IPS DF 19.7 (cell line): ENCODE measurements around the gene KRT78.

Source experiments
- DNase-seq: peaks from one replicate; pipeline ENCODE4 v3.0.0-alpha.2; 2013; ENCODE audit warnings: low read depth, low spot score

The KRT78 gene

DNA sequence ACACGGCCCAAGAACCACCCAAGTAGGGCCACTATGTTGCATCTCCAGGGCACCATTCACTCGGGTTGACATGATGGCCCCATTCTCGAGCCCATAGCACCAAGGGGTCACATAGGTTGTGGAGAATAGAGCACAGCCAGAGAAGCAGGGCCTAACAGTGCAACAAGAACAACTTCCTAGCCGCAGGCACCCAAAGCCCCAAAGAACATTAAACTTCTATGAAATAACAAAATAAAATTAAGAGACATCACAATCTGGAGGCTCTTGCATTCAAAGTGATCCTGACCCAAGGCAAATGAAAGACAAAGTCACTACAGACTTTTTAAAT is 36.8 kb downstream of the KRT78 start:
- no peak for DNase-seq

DNA sequence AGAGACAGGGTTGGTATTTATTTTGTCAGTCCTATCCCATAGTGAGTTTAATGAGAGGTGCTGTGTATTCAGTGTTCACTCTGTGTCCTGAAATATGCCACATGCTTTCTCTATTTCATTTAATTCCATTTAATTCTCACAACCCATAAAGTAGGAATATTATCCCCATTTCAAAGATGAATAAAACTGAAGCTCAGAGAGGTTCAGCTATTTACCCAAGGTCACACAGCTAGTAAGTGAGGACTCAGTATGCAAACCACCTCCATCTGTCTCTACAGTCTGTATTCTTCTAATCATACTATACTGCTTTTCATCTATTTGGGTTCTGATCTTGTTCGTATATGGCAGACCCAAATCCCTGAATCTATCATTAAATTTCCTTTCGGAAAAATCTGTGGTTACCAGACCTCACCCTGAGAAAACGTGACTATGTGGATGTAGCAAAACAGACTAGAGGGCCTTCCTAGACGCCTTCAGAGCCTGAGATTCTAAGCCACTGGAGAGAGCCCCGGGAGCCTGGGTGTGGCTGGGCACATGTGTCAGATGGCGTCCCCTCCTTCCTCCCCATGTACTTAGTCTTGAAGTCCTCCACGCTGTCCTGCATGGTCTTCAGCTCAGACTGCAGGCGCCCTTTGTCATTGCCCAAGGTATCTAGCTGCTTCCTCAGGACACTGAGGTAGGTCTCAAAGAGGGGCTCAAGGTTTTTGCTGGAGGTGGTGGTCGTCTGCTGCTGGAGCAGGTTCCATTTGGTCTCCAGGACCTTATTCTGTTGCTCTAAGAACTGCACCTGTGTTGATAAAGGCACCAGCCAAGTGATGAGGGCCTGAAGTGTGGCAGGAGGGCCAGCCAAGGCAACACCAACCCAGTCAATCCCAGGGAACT is 37.4 kb downstream of the KRT78 start:
- DNase-seq, result no peak

DNA sequence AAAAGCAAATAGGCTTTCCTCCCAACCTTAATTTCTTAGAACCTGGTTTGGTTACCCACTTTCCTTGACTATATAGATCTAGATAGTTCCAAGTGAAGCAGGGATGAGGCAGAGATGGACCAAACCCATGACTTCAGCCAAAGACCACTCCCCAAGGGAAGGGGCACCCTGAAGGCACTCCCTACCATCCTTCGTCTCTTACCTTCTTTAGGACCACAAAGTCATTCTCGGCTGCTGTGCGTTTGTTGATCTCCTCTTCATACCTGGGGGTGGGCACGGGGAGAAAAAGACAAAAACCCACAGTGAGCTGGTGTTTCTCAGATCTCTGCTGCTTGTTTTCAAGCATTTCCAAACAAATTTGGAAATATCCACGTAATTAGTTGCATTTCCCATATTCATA is 38.2 kb downstream of the KRT78 start:
- DNase-seq, result no peak

DNA sequence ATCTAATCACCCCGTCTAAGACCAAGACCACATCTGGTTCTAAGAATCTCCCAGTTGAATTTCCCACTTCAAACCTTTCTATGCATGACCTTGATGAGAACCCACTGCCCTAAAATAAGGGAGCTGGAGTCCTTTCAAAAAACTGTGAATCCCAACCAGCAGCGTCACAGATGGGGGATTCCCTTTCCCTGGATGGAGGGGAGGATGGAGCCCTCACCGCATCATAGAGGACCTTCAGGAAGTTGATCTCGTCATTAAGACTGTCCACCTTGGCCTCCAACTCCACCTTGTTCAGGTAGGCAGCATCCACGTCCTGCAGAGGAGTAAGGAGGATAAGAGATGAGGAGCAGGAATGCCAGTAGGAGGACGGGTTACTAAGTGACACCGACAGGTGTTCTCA is 39.6 kb downstream of the KRT78 start:
- DNase-seq, result no peak

DNA sequence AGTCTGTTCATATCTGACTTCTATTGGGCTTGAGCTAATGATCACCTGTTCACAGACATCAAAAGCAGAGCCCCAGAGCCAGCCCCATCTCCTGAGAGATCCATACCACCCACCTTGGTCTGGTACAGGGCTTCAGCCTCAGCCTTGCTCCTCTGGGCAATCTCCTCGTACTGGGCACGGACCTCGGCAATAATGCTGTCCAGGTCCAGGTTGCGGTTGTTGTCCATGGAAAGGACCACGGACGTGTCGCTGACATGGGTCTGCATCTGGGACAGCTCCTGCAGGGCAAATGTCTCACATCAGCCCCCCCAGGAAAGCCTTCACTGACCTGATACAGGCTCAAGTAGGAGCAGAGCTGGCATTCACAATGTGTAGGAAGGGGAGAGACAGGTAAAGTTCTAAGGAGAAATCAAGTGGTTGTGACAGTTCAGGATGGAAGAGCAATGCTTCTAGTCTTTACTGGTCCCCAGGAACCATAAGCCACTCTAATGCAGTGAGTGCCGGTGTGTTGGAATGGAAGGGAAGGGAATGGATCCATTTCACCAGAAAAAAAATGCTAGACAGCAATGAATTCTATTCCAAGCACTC is 40.1 kb downstream of the KRT78 start:
- no peak for DNase-seq

DNA sequence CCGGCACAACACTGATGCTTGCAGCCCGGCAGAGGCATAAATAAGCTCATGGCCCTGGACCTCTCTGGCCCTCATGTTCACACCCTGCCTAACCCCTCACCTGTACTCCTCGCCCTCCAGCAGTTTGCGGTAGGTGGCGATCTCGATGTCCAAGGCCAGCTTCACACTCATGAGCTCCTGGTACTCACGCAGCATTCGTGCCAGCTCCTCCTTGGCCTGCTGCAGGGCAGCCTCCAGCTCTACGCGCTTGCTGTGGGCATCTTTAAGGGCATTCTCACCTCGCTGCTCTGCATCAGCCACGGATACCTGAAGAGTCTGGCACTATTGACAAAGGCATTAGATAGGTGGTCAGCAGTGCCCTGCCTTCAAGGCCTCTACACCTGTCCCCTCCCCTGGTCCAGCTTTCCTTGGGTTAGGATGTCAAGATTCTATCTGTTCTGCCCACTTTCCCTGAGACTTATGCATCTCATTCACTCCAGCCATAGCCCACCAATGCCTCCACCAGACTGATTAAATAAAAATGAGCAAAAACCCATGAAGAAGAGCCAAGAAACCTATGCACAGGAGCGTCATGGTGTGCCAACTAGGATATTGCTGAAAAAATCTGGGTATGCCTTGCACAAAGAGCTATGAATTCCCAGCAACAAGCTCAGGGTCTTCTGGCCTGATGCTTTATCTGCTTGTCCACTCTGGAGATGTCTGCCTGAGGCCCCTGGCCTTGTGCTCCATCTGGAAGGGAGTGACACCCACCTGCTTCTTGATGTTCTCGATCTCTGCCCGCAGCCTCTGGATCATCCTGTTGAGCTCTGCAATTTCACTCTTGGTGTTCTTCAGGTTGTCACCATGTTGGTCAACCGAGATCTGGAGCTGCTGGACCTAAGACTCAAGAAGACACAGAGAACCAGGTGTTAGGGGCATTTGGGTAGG is 41.0 kb downstream of the KRT78 start:
- DNase-seq, result no peak

DNA sequence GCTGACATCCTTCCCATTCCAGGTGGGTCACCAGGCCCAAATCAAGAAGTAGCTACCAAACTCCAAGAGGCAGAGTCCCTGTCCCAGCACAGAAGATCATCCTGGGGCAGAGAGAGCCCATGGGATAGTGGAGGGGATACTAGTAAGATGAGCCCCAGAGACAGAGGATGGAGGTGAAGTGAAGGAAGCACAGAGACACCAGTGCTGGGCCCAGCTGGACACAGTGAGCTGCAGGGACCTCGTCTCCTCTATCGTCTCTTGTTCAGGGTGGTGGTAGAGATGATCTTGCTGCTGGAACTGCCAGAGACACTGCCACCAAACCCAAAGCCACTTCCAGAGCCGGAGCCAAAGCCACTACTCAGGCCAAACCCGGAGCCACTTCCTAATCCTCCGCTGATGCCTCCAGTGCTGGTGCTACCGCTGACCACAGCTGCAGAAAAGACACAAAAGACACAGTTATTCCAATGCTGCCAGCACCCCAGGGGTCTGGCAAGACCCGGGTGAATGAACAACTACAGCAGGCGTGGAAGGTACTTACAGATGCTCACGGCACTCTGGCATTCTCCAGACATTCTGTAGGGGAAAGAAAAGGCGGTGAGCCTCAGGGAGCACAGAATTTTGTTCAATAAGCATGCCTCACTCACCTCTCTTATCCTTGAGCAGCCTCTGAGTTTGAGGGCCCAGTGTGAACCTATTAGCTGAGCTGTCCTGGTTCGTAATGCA is 41.8 kb downstream of the KRT78 start:
- DNase-seq, result no peak

DNA sequence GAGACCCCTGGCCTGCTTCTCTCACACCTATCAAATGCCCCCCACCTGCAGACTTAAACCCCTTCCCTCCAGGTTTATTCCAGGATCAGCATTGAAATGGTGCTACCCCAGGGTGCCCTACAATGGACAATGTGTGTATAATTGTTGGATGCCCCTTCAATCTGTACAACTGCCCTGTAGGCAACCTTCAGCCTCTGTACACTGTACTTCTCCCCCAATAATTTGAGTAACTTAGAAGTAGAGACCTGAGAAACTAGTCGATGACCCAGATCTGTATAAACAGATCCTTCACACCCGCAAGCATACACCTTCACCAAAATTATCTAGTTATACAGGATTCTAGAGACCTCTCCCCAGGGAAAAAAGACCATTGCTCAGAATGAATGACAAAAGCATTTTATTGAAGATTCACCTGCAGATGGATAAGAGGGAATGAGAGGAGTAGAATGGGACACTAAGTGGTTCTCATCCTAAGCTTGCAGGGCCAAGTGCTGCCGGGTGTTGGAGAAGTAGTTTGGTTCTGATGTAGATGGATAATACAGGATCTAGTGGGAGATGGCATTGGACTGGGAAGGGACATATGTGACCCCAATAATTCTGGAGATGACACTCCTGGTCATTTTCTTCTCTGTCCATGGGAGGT is 42.5 kb downstream of the KRT78 start:
- no peak for DNase-seq

DNA sequence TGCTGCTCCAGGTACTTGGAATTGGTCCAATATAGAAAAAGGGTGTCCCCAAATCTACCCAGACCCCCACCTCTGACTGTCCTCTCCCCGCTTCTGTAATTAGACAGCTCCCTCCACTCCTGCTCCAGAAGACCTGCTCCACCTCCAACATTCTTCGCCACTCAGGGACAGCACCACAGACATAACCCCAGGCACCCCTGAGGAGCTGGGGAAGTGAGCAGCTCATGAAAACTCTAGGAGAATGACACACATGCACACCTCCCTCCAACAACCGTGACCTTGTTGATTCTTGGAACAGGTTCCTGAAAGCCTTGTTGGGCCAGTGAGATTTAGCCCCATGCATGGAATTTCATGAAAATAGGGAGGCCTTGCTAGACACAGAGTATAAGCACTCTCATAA is 43.1 kb downstream of the KRT78 start:
- DNase-seq, result no peak

DNA sequence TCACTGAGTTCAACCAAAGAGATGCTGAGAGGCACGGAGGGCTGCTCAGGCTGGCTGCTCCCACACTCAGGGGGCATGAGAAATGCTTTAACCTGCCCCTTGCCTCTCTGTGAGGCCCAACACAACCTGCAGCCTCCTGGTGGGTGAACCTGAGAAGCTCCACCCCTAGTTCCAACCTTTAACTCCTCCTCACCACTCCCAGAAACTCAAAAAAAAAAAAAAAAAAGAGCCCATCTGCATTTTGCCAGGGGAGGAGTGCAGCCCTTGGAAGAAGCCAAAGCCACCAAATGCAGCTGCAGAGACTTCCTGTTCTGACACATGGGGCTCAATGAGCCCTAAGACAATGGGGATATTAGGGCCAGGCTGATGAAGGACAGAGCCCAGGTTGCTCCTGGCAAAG is 43.8 kb downstream of the KRT78 start:
- peak; percentile 38 for DNase-seq

DNA sequence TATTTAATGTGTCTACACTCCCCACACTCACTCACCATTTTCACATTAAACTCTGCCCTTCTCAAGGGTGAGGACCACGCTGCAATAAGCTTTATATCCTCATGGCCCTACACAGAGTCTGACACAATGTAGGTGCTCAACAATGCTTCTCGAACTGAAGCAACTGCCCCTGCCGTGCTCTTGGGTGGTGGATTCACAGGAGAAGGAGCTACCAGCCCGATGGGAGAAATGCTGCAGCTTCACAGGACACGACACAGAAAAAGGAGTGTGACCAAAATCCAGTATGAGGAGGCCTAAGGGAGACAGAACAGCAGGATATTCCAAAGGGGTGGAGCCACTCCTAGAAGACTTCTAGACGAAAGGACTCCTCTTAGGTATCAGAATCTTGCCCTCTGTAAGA is 46.4 kb downstream of the KRT78 start:
- no peak for DNase-seq

DNA sequence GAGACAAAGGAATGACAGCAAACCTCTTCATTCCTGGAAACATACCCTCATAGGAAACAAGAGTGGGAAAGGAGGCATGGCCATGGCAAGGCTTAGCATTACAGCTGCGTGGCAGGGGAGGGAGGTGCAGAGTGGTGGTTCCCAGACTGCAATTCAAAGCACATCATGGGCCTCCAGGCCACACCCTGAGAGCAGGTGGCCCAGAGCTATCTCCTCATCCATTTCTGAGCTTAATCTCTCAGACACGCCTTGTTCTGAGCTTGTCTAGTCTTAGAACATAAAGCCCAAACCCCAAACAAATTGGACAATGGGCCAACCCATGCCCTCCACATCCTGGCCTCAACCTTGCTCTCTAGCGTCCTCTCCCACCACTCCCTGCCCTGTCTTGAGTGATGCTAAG is 47.0 kb downstream of the KRT78 start:
- no peak for DNase-seq

DNA sequence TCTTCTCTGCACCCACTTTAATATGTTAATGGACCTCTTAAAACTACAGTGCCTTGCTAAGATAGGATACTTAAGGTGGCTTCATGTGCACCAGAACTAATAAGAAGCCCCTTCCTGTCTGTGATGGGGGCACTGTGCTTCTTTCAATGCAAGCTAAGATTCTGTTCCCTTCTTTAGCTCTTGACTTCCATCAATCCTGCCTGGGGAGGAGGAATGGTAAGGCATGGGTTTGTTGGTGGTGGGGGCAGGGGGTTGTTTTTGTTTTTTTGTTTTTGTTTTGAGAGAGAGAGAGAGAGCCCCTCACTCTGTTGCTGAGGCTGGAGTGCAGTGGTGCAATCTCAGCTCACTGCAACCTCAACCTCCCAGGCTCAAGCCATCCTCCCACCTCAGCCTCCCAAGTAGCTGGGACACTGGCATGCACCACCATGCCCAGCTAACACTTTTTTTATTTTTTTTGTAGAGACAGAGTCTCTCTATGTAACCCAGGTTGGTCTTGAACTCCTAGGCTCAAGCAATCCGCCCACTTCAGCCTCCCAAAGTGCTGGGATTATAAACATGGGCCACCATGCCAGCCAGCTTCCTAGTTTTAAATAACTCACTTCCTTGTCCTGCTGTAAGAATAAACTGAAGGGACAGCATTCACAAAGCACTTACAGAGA is 48.4 kb downstream of the KRT78 start:
- DNase-seq, result no peak

DNA sequence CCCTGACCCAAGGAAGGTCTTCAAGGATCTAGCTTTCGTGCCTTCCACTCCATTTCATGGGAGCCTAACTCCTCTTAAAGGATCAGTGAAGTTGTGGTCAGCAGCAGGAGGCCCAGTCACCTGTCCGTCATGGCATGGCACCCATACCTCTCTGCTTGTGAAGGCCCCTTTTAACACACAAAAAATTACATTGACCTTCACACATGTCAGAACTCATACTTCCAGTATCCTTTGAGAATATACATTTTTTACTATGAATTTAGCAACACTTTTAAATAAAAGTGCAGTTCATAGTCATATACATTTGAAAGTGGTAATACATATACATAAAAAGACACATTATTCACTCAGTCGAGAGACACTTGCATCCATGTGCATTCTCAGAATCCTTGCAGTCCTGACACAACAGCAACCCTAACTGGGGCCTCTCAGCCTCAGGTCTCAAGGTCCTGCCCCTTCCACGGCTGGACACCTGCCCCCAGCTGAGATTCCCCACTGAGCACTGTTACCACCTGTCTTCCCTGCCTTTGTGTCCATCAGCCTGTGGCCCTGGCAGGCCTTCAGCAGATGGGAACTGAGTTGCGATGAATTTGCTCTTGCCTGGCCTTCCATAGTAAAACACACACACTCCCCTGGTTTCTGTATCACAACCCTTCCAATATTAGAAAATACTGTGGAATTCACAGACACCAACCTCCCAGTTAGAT is 49.1 kb downstream of the KRT78 start:
- DNase-seq, result no peak

DNA sequence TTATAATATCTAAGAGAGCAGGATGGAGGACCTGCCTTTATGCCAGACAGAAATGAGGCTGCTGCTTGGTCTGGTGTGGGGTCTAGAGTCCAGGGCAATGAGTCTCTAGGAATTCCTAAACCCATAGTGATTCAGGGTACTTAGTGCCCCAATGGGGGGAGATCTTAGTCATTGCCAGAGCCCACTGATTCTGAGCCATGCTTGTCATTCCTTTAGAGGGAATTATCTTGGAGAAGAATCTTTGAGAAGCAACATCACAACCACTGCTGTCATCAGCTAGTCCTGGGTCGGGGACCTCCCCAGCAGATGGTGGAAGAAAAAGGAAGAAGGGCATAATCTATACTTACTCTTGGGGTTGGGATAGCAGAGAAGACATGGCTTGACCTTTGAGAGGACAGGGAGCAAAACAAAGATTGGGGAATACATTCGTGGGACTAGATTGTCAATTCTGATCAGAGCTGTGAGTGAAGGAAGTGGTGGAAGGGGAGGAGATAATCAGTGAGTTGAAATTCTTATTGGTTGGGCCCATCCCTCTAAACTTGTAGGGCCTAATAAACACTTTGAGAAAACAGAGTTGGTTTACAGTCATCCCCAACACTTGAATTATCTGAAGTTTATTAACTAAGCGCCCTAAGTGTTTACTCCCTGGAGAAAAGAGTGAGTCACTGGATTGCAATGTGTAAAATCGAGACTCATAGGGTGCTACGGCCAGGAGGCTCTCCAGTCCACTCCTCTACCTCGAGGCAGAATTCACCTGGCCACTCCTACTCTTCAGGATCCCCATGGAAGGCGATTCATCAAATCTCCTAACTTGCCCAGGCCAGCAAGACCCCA is 49.9 kb downstream of the KRT78 start:
- no peak for DNase-seq

DNA sequence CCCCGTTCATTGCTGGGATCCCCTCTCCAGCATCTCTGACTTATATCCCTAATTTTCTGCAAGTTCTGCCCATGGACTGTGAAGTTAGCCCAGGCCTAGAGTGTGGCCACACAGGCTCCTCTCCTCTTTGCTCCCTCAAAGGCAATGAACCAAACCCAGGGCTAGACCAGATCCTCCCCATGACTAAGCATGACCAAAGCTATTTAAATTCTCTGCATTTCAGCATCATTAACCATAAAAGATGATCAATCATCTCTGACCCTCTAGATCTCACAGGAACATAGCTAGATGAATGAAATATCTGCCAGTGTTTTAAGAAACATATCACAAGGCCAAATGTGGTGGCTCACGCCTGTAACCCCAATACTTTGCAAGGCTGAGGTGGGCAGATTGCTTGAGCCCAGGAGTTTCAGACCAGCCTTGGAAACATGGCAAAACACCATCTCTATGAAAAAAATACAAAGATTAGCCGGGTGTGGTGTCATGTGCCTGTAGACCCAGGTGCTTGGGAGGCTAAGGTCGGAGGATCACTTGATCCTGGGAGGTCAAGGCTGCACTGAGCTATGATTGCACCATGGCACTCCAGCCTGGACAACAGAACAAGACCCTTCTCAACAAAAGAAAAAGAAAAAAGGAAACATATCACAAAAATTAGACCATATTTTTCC is 50.7 kb downstream of the KRT78 start:
- no peak for DNase-seq

DNA sequence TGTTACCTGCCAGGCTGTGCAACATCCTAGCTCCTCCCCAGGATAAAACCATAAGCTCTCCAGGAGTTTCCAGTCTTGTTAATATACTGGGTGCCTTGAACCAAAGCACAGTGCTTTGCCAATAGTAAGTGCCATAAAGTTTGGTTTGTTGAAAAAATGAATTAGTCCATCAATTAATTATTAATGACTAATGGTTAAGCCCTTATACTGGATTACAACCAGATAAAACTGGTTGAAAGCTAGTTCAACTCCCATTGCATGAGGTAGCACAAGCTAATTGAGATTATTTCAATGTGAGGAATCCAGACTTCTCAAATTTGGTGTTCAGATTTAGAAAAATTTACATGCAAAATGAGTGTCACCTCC is 51.3 kb downstream of the KRT78 start:
- no peak for DNase-seq

DNA sequence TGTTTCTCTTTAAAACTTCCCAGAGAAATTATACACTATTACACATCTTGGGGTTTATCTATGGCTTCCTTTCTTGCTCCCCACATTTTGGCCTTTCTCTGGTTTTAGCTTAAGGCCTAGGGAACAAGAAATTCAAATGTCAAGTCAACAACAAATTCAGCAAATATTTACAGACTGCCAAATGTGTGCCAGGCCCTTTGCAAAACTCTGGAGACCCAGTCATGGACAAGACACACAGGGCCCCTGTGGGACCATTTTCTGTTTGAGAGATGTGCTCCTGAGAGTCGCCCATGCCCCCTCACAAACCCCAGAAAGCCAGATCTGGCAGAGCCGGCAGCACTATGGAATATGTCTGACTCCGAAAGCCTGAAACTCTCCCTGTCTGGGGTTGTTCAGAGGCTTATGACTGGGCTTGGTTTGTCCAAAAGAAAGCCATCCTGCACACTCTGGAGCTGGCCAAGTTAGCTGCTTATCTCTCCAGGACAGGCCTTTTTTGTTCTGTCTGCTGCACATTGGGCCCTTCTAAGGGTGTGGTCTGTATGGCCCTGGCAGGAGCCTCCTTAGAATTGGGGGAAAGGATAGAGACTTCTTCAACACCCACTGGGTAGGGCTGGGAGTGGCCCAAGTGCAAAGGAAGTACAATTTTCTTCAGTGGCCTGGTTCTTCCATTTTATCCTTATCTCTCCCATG is 51.8 kb downstream of the KRT78 start:
- DNase-seq, result no peak
